HuH-7.5 (cell line): ENCODE results near the gene BCAR1.
A peak's percentile ranks its signal among the peaks of the same experiment; 100 is the strongest.

Experiments used
- DNase-seq: peaks from one replicate; pipeline ENCODE4 v3.0.0; 2011; ENCODE audit warnings: low spot score

BCAR1 gene

GRCh38 chr16:75239542-75240122 lies 11.8 kb downstream of the BCAR1 start:
- no peak for DNase-seq

- no peak for DNase-seq
Measured at GRCh38 chr16:75238853-75239541, 12.4 kb downstream of the BCAR1 start.

- no peak for DNase-seq
Measured at GRCh38 chr16:75238132-75238852, 13.1 kb downstream of the BCAR1 start.

DNA sequence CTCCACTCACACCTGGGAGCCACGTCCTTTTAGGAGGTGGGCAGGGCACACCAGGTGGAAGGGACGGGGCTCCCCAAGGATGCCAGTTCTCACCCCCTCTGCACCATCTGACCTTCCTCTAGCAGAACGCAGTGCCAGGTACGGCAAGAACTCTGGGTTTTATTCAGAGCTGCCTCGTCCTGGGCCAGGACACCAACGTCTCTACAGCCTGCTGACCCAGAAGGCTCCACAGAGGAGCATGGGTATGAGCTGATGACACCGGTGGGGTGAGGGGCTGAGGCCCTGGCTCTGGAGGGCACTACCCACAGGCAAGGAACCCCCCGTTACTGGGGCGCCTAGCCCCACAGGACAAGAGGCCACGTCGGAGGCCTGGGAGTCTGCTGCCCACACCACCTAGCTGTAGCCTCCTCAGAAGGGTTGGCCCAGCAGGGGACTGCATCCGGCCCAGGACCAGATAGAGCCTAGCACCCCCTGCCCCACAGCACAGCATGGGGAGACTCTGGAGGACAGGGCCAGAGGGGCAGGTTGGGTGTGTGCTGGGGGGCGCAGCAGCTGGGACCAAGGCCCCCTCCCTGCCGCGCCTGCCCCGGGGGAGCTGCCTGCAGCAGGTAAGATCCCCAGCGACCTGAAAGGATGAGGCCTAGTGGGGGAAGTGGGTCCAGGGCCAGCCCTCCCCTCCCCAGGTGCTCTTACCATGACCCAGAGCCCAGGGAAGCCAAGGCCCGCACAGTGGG lies 13.9 kb downstream of the BCAR1 start:
- no peak for DNase-seq

DNA sequence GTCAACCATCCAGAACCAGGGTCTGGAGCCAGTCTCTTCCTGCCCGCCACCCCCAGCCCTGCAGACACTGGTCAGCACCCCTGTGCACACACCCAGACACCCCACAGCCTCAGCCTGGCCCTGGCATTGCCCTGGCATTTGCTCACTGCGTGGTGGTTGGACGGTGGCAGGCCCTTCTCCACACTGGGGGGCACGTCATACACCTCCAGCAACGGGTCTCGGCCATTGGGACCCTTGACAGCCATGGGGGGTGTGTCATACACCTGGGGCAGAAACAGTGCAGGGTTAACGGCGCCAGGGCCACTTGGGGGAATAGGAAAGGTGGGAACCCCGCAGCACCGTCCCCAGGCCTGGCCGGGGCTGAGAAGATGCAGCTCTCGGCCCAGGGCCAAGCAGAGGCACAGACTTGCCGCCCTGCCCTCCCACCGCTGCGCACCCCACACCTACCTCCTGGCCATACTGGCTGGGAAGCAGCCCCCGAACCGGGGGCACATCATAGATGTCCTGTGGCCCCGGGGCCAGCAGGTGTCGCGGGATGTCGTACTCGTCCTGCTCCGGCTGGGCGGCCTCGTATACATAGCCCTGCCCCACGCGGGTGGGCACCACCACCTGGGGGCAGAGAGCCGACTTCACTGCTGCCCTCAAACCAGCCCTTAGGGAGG lies 14.6 kb downstream of the BCAR1 start:
- no peak for DNase-seq

- no peak for DNase-seq
Measured at GRCh38 chr16:75236232-75236631, 15.2 kb downstream of the BCAR1 start.

- DNase-seq, result no peak
Measured at GRCh38 chr16:75235721-75236193, 15.7 kb downstream of the BCAR1 start.

GRCh38 chr16:75234856-75235696 lies 16.3 kb downstream of the BCAR1 start:
- DNase-seq, result no peak

DNA sequence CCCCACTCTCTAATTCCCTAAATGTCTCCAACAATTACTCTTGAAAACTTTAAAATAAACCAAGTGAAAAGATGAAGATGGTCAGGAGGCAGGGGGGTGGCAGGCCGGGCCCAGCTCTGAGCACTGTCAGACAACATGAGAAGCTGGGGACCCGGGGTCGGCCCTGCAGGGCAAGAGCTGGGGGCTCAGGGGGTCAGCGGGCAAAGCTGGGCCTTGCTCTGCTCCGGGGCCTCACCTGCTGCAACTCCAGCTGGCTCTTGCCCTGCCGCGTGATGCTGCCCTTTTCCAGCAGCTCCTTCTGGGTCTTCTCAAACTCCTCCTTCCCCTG lies 17.8 kb downstream of the BCAR1 start:
- no peak for DNase-seq

- DNase-seq, result no peak
Measured at GRCh38 chr16:75231570-75231969, 19.9 kb downstream of the BCAR1 start.

GRCh38 chr16:75230471-75231110 lies 20.8 kb downstream of the BCAR1 start:
- DNase-seq, result no peak

- no peak for DNase-seq
Measured at GRCh38 chr16:75229172-75230031, 22.0 kb downstream of the BCAR1 start.

- no peak for DNase-seq
Measured at GRCh38 chr16:75228143-75228976, 23.1 kb downstream of the BCAR1 start.

DNA sequence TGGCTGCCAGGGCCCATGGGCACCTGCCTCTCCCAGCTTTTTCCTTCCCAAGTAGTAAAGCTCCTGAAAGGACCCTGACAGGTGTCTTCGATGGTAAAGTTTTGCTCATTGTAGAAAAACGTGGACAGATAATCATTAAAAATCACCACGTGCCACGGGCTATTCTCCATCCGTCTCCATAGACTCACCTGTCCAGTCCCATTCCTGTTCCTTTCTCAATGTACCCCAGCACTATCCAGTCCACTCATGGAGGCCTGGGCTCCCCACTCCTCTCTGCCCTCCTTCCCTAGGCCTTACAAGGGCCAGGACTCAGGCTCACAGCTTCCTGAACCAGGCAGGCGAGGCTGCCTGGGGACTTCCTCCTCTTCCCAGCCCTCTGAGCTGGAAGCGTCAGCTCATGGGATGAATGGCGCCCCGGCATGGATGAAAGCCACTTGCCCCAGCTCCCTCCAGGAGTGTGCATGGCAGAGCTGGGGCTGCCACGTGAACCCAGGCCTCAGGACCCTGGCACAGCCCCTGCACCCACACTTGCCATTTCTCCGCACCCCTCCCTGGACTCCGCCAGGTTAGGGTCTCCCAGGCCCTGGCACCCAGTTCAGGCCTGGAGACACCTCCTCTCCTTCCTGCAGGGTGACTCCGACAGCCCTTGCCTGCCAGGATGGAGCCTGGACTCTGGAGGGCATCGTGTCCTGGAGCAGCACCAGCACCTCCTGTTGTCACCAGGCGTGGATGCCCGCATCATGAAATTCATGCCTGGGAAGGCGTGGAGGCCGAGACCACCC lies 23.9 kb downstream of the BCAR1 start:
- no peak for DNase-seq

DNA sequence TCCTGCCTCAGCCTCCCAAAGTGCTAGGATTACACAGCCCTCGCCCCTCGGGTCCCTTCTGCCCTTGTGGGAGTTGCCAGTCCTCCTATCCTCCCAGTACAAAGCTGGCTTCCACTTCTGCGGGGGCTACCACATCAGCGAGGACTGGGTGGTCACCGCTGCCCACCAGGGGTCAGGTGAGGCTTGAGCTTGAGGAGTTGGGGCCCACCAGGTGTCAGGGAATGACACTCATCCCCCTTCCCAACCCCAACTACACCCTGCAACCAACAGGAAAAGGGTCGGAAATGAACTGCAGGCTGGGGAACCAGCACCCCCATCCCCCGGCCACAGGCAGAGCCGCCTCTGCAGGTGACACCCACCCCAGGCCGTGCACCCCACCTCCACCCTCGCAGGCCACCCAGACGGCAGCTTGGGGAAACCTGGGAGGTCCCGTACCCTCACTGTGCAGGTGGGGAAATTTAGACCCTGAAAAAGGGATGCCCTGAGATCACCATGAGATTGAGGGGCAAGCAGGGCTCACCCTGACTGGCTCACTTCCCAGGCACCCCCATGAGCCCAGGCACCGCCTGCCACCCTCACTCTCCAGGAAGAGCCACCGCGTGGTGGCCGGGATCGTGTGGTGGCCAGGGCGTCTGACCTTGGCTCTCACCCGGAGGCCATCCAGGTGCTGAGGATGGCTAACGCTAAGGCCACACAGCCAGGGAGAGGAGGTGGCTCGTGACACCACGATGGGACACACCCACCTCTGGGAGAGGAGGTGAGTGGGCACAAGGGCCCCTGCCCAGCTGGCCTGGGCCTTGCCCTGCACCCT lies 24.7 kb downstream of the BCAR1 start:
- peak; percentile 15 for DNase-seq

GRCh38 chr16:75225678-75226515 lies 25.5 kb downstream of the BCAR1 start:
- no peak for DNase-seq
